Hepatic stellate cell (primary cell): Measurements from ENCODE around the gene KANSL1.

Experiments used
- DNase-seq: peaks from one replicate; pipeline ENCODE4 v3.0.0; 2011; ENCODE audit warnings: low spot score

The KANSL1 gene

DNA sequence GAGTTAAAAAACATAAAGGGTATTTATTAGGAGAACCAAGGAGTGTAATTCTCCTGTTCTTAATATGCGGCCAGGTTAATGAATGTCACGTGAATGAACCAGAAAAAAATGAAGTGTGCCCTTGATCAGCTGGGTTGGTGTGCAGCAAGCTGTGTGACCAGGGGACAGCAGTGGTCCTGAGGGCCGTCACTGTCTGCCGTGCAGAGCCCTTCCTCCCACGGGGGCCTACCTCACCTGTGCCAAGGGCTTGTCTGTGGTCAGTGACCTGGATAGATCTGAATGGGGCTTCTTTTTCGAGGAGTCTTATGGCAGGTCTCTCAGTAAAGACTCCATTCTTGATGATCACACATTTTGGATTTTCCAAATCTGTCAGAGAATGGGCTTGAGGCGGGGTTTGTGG, 211.9 kb downstream of the KANSL1 start:
- DNase-seq: no peak

DNA sequence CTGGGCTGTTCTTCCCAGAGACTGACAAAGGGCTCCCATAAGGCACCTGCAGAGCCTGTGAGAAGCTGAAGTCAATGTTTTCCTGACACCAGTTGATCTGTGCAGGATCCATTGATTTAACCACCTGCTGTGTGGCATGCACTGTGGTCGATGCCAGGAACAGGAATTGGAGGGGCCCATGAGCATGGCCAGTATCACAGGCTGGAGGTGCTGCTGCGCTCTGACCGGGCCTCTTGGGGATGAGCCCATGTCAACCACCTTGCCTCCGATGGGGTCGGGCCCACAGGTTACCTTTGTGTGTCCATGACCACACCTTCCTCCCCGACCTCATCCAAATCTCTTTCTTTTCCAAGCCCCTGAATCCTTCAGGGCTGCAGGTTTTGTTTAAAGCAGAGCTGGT, 212.4 kb downstream of the KANSL1 start:
- DNase-seq: no peak
